Measurements from ENCODE around the gene ZNF316.
"Not testable (repeated sequence)": the region's sequence is repeated elsewhere in the genome, so short reads cannot be mapped to it uniquely, and the experiment has no call there.

The ZNF316 gene

DNA sequence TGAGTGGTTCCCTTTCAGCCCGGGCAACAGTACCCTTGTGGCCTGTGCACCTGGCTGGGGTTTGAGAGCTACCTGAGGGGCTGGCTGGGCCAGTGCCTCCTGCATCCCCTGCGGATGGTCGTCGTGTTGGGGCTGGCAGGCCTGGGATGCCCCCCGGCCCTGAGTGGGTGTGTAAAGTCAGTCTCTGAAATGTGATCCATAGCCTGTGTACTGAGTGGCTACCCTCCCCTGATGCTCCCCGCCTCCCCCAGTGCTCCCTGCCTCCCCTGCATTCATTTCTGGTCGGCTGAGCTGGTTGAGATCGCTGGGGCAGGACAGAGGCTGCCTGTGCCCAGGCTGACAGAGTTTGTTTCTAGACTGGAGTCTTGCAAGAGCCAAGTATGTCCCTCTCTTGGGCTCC lies 9.3 kb downstream of the ZNF316 start:
- in situ Hi-C loops (cut with MboI; ENCODE audit: low sequenced_read_pairs), result no loop called here

DNA sequence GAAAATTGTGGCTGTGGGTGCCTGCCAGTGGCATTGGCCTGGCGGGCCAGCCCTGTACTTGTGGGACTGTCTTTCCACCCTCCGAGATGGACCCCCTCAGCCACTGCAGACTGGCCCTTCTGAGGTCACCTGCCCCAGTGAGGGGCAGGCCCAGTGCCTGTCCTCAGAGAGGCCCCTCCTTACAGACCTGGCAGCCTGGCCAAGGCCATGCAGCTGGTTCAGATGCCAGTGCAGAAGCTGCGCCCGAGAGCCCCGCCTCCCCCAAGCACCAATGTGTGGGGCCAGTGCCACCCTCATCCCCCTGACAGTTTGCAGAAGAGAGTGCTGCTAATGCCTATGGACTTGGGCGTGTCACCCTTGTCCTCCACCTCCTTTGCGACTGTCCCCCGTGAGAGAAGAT lies 10.0 kb downstream of the ZNF316 start:
- in situ Hi-C loops (cut with MboI; ENCODE audit: low sequenced_read_pairs), result no loop called here

DNA sequence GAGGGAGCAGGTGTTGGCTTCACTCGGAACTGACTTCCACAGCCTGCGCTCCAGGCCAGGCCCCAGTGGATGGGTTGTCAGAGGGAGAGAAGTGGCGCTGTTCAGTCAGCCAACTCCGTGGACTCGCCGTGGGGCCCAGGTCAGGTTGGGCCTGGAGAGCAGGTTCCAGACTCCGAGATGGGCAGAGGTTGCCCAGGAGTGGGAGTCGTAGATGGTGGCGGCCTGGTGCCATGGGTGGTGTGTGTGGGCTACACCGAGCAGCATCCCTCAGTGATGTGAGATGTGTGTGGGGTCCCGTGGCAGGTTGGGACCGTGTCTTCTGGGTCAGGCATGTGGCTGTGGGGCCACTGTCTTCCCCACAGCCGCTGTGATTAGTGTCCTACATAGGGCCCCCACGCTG lies 10.4 kb downstream of the ZNF316 start:
- in situ Hi-C loops (cut with MboI; ENCODE audit: low sequenced_read_pairs), result no loop called here

DNA sequence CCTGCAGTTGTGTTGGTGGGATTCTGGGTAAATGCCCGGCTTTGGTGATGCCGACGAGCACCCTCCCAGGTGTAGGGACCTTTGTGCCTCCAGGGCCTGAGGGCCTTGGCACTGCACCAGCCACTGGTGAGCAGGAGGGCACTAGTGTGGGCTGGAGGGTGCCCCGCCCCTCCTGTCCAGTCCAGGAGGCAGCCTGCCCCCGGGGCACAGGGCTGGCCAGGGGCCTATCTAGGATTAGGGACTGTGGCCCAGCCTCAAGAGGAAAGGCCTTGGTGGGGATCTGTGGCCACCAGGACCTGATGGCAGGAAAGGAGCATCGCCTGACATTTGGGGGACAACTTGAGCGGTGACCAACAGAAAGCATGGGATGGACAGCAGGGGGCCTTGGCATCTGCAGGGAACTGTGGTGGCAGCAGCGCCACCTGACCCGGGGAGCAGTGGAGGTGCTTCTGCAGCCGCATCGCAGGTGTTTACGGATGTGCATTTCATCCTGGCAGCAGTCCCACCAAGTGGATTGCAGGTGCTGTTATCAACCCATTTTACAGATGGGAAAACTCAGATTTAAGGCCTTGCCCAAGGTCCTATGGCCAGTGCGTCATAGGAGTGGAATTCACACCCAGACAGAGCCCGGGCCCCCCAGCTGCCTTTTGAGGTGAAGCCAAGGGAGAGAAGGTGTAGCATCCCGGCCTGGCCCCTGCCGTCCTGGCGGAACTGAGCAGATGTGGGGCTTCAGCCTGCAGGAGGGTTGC lies 11.1 kb downstream of the ZNF316 start:
- in situ Hi-C loops (cut with MboI; ENCODE audit: low sequenced_read_pairs), result no loop called here

DNA sequence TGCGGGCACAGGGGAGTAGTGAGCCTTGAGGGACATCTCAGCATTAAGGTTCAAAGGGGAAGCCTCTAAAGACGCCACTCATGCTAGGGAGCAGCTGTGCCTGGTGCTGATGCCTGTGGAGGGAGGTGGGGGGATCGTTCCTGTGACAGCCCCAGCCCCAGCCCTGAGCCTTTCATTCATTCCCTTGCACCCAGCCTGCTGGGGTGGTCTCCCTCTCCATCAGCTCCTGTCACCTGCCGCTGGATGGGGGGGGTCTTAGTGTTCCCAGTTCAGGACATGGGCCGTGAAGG lies 11.6 kb downstream of the ZNF316 start:
- in situ Hi-C loops (cut with MboI; ENCODE audit: low sequenced_read_pairs), result no loop called here

DNA sequence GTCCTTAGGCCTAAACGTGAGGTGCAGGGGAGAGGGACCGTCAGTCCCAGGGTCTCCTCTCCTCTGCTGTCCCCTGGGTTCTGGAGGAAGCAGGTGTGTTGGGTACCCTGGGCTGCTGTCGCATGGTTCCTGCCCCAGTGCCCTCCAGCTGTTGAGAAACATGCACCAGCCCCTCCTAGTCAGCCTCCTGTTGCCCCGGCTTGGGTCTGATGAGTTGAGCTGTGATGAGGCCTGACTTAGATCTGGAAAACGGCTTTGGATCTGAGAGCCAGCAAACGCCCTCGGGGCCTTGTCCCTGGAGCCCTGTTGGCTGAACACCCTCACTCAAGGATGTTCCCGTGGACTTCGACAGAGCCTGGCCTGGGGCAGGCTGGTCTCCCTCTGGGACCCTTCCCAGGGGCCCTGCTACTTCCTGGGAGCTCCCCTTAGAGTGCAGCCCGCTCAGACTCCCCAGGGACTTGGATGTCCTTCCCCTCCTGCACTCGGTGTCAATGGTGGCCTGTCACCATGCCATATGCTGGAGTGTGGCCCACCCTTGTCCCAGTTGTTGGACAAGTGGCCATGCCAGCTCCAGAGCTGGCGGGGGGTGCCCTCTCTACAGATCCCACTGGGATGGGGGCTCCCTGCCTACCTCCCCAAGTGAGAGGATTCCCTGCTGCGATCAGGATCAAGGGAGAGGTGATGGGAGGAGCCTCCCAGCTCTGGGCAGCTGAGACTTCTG lies 12.3 kb downstream of the ZNF316 start:
- in situ Hi-C loops (cut with MboI; ENCODE audit: low sequenced_read_pairs), result no loop called here

DNA sequence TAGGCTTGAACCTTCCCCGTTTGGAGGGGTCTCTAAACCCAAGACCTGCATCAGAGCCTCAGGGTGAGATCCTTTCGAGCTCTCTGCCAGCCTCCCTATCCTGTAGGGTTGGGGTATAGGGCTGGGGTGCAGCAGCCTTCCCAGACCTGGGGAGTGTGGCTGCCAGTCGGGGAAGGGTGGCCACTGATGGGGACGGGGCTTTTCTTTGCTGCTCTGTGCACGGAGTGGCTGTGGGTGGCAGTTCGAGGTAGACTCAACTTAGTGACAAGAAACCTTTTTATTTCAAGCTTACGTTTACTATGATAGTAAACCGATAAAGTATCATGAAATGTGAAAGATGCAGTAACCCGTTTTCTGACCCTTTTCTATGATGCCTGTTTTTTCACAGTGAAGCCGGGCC lies 13.0 kb downstream of the ZNF316 start:
- in situ Hi-C loops (cut with MboI; ENCODE audit: low sequenced_read_pairs), result no loop called here

DNA sequence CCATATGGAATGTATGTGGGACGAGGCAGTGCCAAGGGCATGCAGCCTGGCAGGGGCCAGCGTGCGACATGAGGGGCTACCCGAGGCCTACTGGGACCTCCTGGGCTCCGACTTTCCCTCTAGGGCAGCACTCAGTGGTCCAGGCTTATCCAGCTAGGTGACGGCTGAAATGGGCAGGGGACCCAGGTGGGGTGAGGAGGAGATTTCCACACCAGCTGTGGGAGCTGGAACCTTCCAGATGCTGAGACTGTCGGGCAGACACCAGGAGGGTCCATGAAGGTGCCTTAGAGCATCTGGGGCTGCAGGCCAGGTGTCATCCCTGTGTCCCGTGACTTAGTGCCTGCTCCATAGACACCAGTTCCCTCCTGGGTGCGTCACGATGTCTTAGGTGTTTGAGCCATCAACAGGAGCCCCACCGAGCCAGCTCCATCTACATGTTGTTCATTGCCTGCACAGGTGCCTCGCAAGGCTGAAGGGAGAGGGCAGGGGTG lies 13.4 kb downstream of the ZNF316 start:
- in situ Hi-C loops (cut with MboI; ENCODE audit: low sequenced_read_pairs), result no loop called here

DNA sequence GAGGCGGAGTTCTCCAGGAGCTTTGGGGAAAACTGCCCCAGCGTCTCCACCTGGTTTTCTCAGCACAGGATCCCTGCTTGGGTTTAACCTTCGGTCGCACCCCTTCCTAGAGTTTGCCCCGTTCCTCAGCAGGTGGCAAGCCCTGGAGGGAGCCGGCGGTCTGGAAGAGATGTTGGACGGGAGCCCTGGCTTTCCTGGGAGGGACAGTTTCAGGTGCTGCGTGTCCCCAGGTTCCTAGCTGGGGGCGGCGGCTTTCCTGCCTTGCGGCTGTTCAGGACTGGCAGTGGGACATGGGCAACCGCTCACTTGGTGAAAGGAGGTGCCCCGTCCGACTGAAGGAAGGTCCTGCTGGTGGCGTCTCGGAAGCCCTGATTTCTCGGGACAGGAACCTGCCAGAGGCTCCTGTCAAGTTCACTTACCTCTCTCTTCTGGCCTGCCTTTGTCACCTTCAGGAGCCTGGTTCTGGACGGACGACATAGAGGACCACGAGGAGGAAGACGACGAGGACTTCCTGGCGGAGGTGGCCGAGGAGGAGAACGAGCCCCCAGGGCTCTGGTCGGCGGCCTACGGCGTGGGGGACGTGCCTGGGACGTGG lies 14.8 kb downstream of the ZNF316 start:
- in situ Hi-C loops (cut with MboI; ENCODE audit: low sequenced_read_pairs), result no loop called here

DNA sequence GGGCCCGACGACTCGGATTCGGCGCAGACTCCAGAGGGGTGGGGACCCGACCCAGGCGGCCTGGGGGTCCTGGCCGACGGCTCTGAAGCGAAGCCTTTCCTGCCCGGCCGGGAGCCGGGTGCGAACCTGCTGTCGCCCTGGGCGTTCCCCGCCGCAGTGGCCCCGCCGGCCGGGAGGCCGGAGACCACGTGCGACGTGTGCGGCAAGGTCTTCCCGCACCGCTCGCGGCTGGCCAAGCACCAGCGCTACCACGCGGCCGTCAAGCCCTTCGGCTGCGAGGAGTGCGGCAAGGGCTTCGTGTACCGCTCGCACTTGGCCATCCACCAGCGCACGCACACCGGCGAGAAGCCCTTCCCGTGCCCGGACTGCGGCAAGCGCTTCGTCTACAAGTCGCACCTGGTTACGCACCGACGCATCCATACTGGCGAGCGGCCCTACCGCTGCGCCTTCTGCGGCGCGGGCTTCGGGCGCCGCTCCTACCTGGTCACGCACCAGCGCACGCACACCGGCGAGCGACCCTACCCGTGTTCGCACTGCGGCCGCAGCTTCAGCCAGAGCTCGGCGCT lies 15.4 kb downstream of the ZNF316 start:
- in situ Hi-C loops (cut with MboI; ENCODE audit: low sequenced_read_pairs), result no loop called here

DNA sequence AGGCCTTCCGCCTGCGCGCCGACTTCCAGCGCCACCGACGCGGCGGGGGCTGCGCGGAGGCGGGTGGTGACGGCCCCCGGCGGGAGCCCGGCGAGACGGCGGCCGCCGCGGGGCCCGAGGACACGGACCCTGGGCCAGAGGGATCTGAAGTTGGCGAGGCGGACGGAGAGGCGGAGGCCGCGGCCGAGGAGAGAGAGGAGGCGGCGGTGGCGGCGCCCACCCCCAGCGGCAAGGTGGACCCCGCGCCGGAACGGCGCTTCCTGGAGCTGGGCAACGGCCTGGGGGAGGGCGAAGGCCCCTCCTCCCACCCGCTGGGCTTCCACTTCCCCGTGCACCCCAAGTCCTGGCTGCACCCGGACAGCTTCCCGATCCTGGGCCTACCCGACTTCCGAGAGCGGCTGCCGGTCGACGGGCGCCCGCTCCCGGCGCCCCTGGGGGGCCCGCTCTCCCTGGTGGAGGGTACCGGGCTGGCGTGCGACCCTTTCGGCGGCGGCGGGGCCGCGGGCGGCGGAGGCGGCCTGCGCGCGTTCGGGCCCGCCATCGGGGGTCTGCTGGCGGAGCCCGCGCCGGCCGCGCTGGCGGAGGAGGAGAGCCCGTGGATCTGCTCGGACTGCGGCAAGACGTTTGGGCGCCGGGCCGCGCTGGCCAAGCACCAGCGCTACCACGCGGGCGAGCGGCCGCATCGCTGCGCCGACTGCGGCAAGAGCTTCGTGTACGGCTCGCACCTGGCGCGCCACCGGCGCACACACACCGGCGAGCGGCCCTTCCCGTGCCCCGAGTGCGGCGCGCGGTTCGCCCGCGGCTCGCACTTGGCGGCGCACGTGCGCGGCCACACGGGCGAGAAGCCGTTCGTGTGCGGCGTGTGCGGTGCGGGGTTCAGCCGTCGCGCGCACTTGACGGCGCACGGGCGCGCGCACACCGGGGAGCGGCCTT lies 16.2 kb downstream of the ZNF316 start:
- in situ Hi-C loops (cut with MboI; ENCODE audit: low sequenced_read_pairs), result no loop called here

DNA sequence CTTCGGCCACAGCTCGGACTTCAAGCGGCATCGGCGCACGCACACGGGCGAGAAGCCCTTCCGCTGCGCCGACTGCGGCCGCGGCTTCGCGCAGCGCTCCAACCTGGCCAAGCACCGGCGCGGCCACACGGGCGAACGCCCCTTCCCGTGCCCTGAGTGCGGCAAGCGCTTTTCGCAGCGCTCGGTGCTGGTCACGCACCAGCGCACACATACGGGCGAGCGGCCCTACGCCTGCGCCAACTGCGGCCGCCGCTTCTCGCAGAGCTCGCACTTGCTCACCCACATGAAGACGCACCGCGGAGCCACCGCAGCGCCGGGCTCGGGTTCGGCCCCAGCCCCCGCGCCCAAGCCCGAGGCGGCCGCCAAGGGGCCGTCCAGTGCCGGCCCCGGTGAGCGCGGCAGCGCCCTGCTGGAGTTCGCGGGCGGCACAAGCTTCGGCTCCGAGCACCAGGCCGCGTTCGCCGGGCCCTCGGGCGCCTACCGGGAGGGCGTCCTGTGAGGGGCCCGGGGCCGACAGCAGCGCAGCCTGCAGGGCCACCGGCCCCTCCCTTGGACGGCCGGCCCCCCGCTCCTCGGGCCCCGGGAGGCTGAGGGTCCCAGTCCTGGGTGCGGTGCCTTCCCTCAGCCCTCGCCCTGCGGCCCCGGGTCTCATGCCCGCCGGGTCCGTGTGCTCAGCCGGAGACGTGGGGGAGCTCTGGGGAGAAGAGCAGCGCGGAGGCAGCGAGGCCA lies 17.2 kb downstream of the ZNF316 start:
- in situ Hi-C loops (cut with MboI; ENCODE audit: low sequenced_read_pairs), result no loop called here

DNA sequence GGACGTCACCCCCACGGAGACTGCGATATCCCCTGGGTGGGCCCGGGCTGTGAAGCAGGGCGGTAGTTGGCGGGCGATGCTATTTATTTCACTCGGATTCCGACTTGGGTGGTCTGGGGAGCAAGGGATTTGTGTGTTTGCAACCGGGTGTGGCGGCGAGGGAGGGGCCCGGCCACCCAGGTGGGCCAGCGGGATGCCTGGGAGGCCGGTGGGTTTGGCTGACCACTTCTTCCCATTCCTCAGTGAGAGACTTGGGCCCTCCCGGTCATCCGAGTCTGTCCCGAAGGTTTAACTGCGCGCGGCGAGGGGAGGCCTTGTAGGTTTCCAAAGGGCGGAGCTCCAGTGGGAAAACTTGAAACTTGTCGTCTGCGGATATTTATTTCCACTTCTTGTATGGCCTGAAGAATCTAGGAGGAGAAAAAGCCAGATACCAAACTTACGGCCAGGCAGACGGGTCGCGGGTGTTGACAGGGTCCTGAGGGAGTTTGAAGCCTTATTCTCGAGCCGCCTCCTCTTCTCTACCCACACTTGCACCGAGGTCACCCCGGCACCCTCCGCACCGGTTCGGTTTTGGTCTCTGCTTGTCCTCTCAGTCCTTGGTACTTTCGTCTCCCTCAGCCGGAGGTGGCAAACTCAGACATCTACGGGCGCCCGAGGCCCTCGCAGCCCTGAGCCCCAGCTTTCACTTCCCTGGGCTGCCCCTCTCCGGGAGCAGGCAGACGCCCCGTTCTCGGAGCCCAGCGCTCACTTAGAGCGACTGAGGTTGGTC lies 17.9 kb downstream of the ZNF316 start:
- in situ Hi-C loops (cut with MboI; ENCODE audit: low sequenced_read_pairs), result no loop called here

DNA sequence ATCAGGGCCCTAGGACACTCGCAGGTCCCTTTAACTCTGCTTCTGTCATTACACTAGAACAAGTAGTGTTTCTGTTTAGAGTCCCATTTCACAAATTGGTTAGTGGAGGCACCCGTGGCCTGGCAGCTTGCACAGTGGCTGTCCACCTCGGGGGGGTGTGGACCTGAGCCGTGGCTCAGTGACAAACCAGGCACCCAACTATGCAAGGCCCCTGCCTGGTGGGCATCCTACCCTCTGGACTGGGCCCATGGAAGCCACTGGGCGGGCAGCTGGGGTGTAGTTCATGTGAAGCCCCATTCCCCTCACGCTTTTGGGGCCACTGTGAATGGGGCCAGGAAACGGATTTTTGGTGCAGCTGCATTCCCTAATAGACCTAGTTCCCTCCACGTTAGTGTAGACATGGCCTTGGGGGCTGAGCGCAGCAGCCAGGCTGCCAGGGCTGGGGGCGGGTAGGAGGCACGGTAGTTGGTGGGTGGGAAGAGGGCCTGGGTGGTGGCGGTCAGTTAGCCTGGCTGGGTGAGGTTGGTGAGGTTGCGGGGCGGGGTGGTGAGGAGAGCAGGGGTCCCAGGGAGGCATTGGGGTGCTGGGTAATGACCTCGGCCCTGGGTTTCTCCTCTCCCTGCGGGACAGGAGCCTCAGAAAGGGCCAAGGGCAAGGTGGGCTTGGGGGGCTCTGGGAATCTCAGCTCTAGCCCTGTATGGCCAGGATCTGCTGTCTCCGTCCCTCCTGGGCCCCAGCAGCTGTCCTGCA lies 18.7 kb downstream of the ZNF316 start:
- in situ Hi-C loops (cut with MboI; ENCODE audit: low sequenced_read_pairs), result no loop called here

DNA sequence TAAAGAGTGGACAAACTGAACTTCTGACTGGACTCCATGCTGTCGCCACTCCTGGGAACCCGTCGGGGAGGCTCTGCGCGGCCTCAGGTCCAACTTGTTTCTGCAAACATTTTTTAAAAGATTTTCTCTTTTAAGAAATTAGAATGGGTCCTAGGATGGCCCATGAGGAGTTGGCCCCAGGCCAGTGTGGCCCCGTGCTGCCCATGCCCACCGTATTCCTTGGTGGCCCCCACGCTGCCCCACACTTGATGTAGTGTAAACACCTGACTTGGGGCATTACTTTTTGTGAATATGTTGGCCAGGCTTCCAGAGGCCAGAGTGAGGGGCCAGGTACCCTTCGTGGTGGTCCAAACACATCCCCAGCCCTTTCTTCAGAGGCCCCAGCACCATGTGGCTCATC lies 19.3 kb downstream of the ZNF316 start:
- in situ Hi-C loops (cut with MboI; ENCODE audit: low sequenced_read_pairs), result no loop called here

DNA sequence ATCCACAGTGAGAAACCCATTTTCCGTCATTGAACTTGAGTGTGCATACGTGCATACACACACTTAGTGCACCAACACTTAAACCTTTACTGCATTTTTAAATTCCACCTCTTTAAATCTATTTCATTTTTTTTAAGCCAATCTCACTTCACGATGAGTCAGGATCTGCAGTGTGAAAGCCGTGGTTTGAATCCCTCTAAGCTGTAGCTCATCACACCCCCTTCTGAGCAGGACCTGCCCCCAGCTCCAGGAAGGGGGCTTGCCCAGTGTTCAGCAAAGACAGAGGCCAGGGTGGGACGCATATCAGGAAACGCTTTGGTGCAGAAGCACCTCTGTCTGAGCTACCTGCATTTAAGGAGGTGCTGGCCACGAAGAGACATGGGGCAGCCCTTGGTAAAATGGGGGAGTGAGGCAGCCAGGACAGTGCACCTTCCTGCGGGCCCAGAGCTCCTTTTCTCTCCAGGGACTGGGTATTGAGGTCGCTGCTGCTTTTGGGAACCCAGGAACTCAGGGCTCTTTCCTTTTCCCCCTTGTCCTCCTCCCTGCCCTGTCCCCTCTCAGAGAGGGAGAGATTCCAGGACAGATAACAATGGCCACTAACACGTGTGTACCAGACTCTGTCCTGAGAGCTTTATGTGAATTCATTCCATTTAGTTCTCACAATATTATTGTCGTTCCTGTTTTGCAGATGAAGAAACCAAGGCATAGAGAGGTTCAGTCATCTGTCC lies 21.7 kb downstream of the ZNF316 start:
- in situ Hi-C loops (cut with MboI; ENCODE audit: low sequenced_read_pairs), result no loop called here

DNA sequence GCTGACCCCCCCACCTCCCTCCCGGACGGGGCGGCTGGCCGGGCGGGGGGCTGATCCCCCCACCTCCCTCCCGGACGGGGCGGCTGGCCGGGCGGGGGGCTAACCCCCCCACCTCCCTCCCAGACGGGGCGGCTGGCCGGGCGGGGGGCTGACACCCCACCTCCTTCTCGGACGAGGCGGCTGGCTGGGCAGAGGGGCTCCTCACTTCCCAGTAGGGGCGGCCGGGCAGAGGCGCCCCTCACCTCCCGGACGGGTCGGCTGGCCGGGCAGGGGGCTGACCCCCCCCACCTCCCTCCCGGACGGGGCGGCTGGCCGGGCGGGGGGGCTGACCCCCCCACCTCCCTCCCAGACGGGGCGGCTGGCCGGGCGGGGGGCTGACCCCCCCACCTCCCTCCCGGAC lies 33.7 kb downstream of the ZNF316 start:
- in situ Hi-C loops (cut with MboI; ENCODE audit: low sequenced_read_pairs), result not testable (repeated sequence)

DNA sequence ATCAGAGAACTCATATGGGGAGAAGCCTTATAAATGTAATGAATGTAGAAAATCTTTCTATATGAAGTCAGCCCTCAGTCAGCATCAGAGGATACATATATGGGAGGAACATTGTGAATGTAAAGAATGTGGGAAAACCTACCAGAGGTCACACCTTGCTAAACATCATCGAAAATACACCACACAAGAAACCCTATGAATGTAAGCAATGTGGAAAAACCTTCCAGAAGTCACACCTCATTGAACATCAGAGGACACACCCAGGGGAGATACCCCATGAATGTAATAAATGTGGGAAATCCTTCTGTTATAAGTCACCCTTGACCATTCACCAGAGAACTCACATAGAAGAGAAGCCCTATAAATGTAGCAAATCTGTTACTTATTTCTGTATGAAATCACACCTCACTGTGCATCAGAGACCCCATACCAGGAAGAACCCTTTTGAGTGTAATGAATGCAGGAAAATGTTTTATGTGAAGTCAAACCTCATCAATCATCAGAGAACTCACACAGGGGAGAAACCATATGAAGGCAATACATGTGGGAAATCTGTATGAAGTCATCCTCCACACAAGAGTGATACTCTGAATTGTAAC lies 38.8 kb downstream of the ZNF316 start:
- in situ Hi-C loops (cut with MboI; ENCODE audit: low sequenced_read_pairs), result no loop called here

All from hTERT RPE-1 (cell line).